ENCODE data around the gene SMIM28.

The SMIM28 gene

DNA sequence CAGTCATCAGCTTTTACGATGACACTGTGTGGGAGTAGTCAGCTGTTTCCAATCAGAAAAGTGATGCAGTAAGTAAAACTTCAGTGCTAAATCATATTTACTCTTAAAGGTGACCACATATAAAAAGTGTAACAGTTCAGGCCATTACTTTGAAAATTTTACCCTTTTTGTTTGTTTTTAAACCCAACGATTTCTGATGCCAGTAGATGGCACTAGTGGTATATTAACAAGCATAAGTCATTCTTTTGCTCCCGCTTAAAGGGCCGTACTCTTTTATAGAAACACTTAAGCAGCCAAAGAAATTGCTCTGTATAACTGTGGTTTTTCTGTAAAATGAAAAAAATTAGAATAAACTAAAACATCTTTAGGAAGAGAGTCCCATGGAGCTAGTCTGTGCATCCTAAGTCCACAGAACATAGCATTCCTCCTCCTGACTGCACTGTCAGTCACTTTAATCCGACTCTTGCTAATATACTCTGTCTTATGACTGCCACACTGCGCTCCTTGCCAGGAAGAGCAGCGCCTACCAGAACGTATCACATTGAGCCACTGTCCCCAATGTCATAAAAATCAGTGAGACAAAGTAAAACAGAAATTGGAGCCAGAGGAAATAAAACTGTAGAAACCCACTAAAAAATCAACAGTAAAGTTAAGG is 51.4 kb downstream of the SMIM28 start:
- no peak overlapping the region for H3K4me3 Mint-ChIP-seq
- ATAC-seq (peak; percentile 62), DNase-seq (no peak)
- H3K9me3 Mint-ChIP-seq: no peaks in the 10 kb centered on the region
- H3K27me3 Mint-ChIP-seq: peaks cover 14% of the 10 kb centered on the region
- H3K27ac Mint-ChIP-seq: no peak overlapping the region
- H3K4me1 Mint-ChIP-seq: peaks cover 5% of the 10 kb centered on the region

DNA sequence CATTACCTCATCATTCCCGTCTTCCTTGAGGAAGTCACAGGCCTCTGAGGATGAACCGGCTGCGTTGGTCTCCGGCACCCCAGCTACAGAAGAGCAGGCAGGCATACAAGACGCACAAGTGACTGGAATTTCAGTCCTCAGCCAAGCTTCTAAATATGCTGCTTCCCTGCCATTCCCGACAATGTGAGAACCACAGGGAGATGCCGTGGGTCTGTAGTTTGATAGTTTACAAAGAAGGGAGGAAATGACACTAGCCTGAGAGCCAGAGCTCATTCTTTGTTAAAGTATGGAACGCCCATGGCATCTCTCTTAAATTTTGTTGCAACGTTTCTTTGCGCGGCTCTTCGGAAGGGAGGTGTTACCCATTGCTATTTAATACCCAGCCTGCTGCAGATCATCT is 52.1 kb downstream of the SMIM28 start:
- Mint-ChIP-seq H3K27me3 (peaks cover 14% of the 10 kb centered on the region), H3K9me3 (no peaks in the 10 kb centered on the region), H3K27ac (no peak overlapping the region)

DNA sequence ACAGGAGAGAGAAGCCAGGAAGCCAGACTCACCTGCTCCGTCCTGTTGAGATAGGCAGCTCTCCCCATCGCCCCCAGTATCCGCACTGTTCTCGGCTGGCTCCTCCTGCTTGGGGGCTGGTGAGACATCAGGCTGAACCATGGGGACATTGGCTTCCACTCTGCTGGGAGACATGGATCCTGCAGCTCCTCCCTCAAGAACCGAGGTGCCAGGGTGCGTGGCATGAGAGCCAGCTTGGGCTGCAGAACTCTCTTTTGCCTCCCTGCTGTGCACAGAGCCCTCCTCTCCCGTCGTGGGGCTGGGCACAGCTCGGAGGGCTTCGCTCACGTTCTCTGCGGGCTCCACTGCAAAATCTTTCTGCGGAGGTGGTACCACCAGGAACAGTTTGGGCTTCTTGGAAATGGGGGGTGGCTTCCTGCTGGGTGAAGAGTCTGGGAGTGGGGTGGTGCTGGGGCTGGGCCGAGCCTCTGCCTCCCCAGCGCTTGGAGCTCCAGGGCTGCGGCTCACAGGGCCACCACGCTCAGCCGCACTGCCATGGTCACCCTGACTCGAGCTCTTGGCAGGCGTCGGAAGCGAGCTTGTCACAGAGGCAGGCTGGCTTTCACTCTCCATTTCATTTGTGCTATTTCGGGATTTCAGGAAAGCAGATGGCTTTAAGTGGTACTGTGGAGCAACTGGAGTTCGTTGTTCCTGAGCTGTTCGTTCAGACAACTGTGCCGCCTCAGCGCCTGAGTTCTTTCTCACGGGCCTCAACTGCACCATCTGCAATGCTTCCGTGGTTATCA is 52.8 kb downstream of the SMIM28 start:
- H3K4me3 Mint-ChIP-seq: no peak overlapping the region
- DNase-seq (no peak), ATAC-seq (peak; percentile 27)
- H3K27ac Mint-ChIP-seq: peak overlapping the region in 1 of 2 donors; percentile 29
- no peaks in the 10 kb centered on the region for H3K9me3 Mint-ChIP-seq
- peaks cover 5% of the 10 kb centered on the region for H3K4me1 Mint-ChIP-seq
- peaks cover 14% of the 10 kb centered on the region for H3K27me3 Mint-ChIP-seq

More for the DNA sequence above, 52.1 kb downstream of the SMIM28 start:
- H3K4me1 Mint-ChIP-seq: peaks cover 5% of the 10 kb centered on the region
- H3K4me3 Mint-ChIP-seq: no peak overlapping the region
- ATAC-seq (no peak), DNase-seq (no peak)

DNA sequence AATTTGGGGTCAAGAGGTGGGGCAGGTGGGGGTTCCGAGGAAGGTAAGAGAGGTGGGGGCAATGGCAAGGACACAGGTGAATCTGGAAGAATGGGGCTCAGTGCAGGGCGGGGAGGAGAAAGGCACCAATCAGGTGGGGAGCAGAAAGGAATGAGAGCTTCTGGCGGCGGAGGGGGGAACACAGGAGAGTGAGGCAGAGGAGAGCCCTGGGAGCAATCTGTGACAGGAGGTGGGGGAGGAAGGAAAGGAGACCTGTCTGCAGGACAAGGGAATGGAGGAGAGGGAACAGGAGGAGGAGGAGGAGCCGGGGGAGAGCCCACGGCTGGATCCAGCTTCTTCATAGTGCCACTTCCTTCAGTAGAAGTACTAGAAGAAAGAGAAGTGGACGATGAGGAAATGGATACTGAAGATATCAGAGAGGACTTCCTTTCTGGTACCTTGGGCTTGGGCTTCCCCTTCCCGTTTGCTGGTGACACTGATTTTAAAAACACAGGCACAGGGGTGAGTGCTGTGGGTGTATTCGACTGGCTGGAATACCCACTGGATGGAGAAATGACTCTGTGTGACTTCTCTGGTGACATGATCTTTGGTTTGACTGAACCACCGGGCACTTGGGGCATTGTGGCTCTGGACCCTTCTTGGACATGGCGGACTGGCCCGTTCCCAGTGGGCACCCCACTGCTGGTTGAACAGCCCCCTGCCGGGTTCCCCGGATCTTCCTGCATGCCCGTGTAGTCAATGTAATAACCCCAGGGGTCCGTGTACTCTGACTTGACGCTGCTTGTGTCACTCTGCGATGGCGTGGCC is 53.8 kb downstream of the SMIM28 start:
- Mint-ChIP-seq H3K27ac (peak overlapping the region in 1 of 2 donors; percentile 7), H3K4me3 (no peak overlapping the region), H3K9me3 (no peaks in the 10 kb centered on the region), H3K27me3 (peaks cover 14% of the 10 kb centered on the region), H3K4me1 (peaks cover 5% of the 10 kb centered on the region)
- ATAC-seq: no peak
- no peak for DNase-seq

GRCh38 chr6:138432063-138432356 is 54.3 kb downstream of the SMIM28 start:
- Mint-ChIP-seq H3K4me3 (no peak overlapping the region), H3K9me3 (no peaks in the 10 kb centered on the region), H3K4me1 (peaks cover 5% of the 10 kb centered on the region), H3K27ac (no peak overlapping the region), H3K27me3 (peaks cover 14% of the 10 kb centered on the region)
- no peak for ATAC-seq
- no peak for DNase-seq

Data from stimulated activated naive CD8-positive, alpha-beta T cell treated with anti-CD3 and anti-CD28 coated beads, Interleukin-15, amount 100 ng/mL, for 72 hours (primary cell).